H1 (cell line): ENCODE data around the gene PLXNB1. TPM values are rescaled to one million over a fixed set of nuclear protein-coding genes. Genes with fewer than 3 reads are reported as not detected.

Experiments
- CTCF ChIA-PET: fragments of 300-600 bp; sonication (Branson Sonifier 250); formaldehyde crosslinking; loops from one replicate; lab custom pipeline; 2021; ENCODE audit not compliant: partially characterized antibody; lab: Charles Lee
- POLR2A ChIA-PET: fragments of 300-600 bp; sonication (Branson Sonifier 250); formaldehyde crosslinking; loops from one replicate; lab custom pipeline; 2021; ENCODE audit warnings: inconsistent platforms; ENCODE audit not compliant: partially characterized antibody; lab: Charles Lee
- DNase-seq, 2 experiments: peaks; one replicate each; pipeline versions ENCODE4 v3.0.0 to v3.0.0-alpha.2; 2010 to 2022; ENCODE audit warnings: low spot score in 2 of 2, low read depth in 1 of 2, mixed read lengths in 1 of 2
- FAIRE-seq: peaks from 2 replicates; lab custom pipeline; 2011; peaks lifted over from hg19 to GRCh38; lab: Jason Lieb, UNC
- H2AFZ ChIP-seq: 2 replicates; pipeline ENCODE4 v1.8.1; 2012; ENCODE audit warnings: low read length, inconsistent platforms
- H2AK5ac ChIP-seq: 2 replicates; pipeline ENCODE4 v1.6.1; 2013; ENCODE audit warnings: low read depth, low read length
- H2BK120ac ChIP-seq: replicated peaks from 2 replicates; pipeline ENCODE3; 2013; ENCODE audit warnings: low read depth, low read length, inconsistent platforms
- H2BK12ac ChIP-seq: 2 replicates; pipeline ENCODE4 v1.6.1; 2013; ENCODE audit warnings: low read depth, low read length
- H2BK15ac ChIP-seq: 2 replicates; pipeline ENCODE4 v1.6.1; 2013; ENCODE audit warnings: low read length
- H2BK20ac ChIP-seq: 2 replicates; pipeline ENCODE4 v1.6.1; 2013; ENCODE audit warnings: low read length
- H2BK5ac ChIP-seq: 2 replicates; pipeline ENCODE4 v1.6.1; 2013; ENCODE audit warnings: low read depth, low read length
- H3K14ac ChIP-seq: 2 replicates; pipeline ENCODE4 v1.6.1; 2013; ENCODE audit warnings: inconsistent platforms; ENCODE audit not compliant: insufficient read length
- H3K18ac ChIP-seq: 2 replicates; pipeline ENCODE4 v1.6.1; 2013; ENCODE audit warnings: low read length; ENCODE audit errors: extremely low read depth
- H3K23ac ChIP-seq: 2 replicates; pipeline ENCODE4 v1.6.1; 2013; ENCODE audit warnings: inconsistent platforms; ENCODE audit not compliant: insufficient read length
- H3K23me2 ChIP-seq: 2 replicates; pipeline ENCODE4 v1.6.1; 2013; ENCODE audit warnings: low read depth, low read length
- H3K27ac ChIP-seq: 2 replicates; pipeline ENCODE4 v1.6.1; 2011; ENCODE audit warnings: low read depth, low read length, inconsistent platforms
- H3K27me3 ChIP-seq, 4 experiments: replicated peaks in 1 of 4; 1 replicate in 1 of 4; 2 replicates in 3 of 4; pipeline versions ENCODE4 v1.6.1 to v1.8.1; 2011 to 2013; ENCODE audit warnings: low read length in 3 of 4, mild to moderate bottlenecking in 3 of 4, inconsistent platforms in 2 of 4, mixed read lengths in 2 of 4, moderate library complexity in 1 of 4; ENCODE audit not compliant: control insufficient read depth in 3 of 4, insufficient read depth in 3 of 4; ENCODE audit errors: extremely low read depth in 1 of 4
- H3K36me3 ChIP-seq, 4 experiments: 2 replicates each; pipeline versions ENCODE4 v1.6.1 to v1.8.1; 2011 to 2013; ENCODE audit warnings: mild to moderate bottlenecking in 4 of 4, low read length in 3 of 4, moderate library complexity in 2 of 4, control low read depth in 1 of 4, inconsistent platforms in 1 of 4; ENCODE audit not compliant: insufficient read depth in 4 of 4, control insufficient read depth in 2 of 4
- H3K4ac ChIP-seq: replicated peaks from 2 replicates; pipeline ENCODE3; 2013; ENCODE audit warnings: low read length, low read depth, mixed read lengths, inconsistent platforms; ENCODE audit not compliant: insufficient read length
- H3K4me1 ChIP-seq, 4 experiments: replicated peaks in 1 of 4; 1 replicate in 1 of 4; 2 replicates in 3 of 4; pipeline versions ENCODE4 v1.6.1 to v1.8.1; 2011 to 2013; ENCODE audit warnings: low read length in 3 of 4, inconsistent platforms in 2 of 4, mixed read lengths in 1 of 4; ENCODE audit not compliant: insufficient read depth in 4 of 4, control insufficient read depth in 3 of 4
- H3K4me2 ChIP-seq, 2 experiments: 2 replicates each; pipeline versions ENCODE4 v1.6.1 to v1.8.1; 2011 to 2013; ENCODE audit warnings: low read depth in 2 of 2, low read length in 2 of 2, control low read depth in 1 of 2, inconsistent platforms in 1 of 2, mild to moderate bottlenecking in 1 of 2; ENCODE audit not compliant: insufficient read depth in 1 of 2
- H3K4me3 ChIP-seq, 4 experiments: fragments of 200-600, 300-600 bp in 1 of 4; sonication (generic), shearing (Covaris generic), sonication (Bioruptor Twin) in 1 of 4; 2 replicates each; pipeline versions ENCODE4 v1.5.1 to v1.8.1; 2011 to 2016; ENCODE audit warnings: low read length in 4 of 4, low read depth in 3 of 4, control low read depth in 2 of 4, inconsistent platforms in 2 of 4, mild to moderate bottlenecking in 2 of 4, mixed read lengths in 1 of 4, moderate library complexity in 1 of 4; ENCODE audit not compliant: insufficient read depth in 2 of 4; ENCODE audit errors: extremely low read depth in 1 of 4
- H3K56ac ChIP-seq: replicated peaks from 2 replicates; pipeline ENCODE3; 2013; ENCODE audit warnings: low read depth, mild to moderate bottlenecking, mixed read lengths, low read length, inconsistent platforms; ENCODE audit not compliant: insufficient read length
- H3K79me1 ChIP-seq: 2 replicates; pipeline ENCODE4 v1.6.1; 2013; ENCODE audit warnings: low read depth, low read length, control low read depth
- H3K79me2 ChIP-seq, 2 experiments: 2 replicates each; pipeline versions ENCODE4 v1.6.1 to v1.8.1; 2012 to 2013; ENCODE audit warnings: low read length in 2 of 2, mild to moderate bottlenecking in 2 of 2, inconsistent platforms in 1 of 2; ENCODE audit not compliant: insufficient read depth in 2 of 2, control insufficient read depth in 1 of 2
- H3K9ac ChIP-seq, 4 experiments: replicated peaks in 1 of 4; 1 replicate in 1 of 4; 2 replicates in 3 of 4; pipeline versions ENCODE4 v1.6.1 to v1.8.1; 2011 to 2013; ENCODE audit warnings: low read depth in 3 of 4, low read length in 3 of 4, control low read depth in 2 of 4, mild to moderate bottlenecking in 2 of 4, moderate library complexity in 2 of 4, inconsistent platforms in 1 of 4; ENCODE audit errors: extremely low read depth in 1 of 4
- H3K9me3 ChIP-seq, 2 experiments: 2 replicates each; pipeline versions ENCODE4 v1.6.1 to v1.8.1; 2012 to 2013; ENCODE audit warnings: mild to moderate bottlenecking in 2 of 2, moderate library complexity in 2 of 2, control low read depth in 1 of 2, inconsistent platforms in 1 of 2, low read depth in 1 of 2, low read length in 1 of 2, mixed read lengths in 1 of 2; ENCODE audit not compliant: insufficient read depth in 2 of 2
- H4K20me1 ChIP-seq, 2 experiments: replicated peaks in 1 of 2; 2 replicates each; pipeline versions ENCODE3 to v1.8.1; 2011 to 2013; ENCODE audit warnings: inconsistent platforms in 2 of 2, low read length in 2 of 2, mild to moderate bottlenecking in 1 of 2; ENCODE audit not compliant: insufficient read depth in 2 of 2, control insufficient read depth in 1 of 2
- H4K5ac ChIP-seq: 2 replicates; pipeline ENCODE4 v1.6.1; 2013; ENCODE audit warnings: low read length, low read depth, mixed read lengths, inconsistent platforms; ENCODE audit not compliant: insufficient read length
- H4K8ac ChIP-seq: 2 replicates; pipeline ENCODE4 v1.8.0; 2013; ENCODE audit warnings: mild to moderate bottlenecking, moderate library complexity, low read length, inconsistent platforms; ENCODE audit not compliant: insufficient read depth; ENCODE audit errors: extremely low read depth
- H4K91ac ChIP-seq: replicated peaks from 2 replicates; pipeline ENCODE3; 2013; ENCODE audit warnings: low read length, mixed read lengths, inconsistent platforms; ENCODE audit not compliant: insufficient read length
- ASH2L ChIP-seq: fragments of 200-600, 300-600 bp; sonication (generic); IDR thresholded peaks from one replicate; pipeline ENCODE4 v1.7.1; 2017; ENCODE audit warnings: low read length
- CBX5 ChIP-seq: fragments of 300-800, 300-1000 bp; sonication (generic); IDR thresholded peaks from 2 replicates; pipeline ENCODE4 v1.7.1; 2016; ENCODE audit warnings: antibody characterized with exemption, low read length, low read depth
- CEBPB ChIP-seq: IDR thresholded peaks from 2 replicates; pipeline ENCODE4 v1.6.1; 2012; ENCODE audit warnings: low read depth, low read length
- CHD1 ChIP-seq: IDR thresholded peaks from 2 replicates; pipeline ENCODE4 v1.6.1; 2012; ENCODE audit warnings: low read depth, low read length, improper control_type of control experiment
- HDAC2 ChIP-seq, 2 experiments: fragments of 300-600 bp in 1 of 2; sonication (generic) in 1 of 2; IDR thresholded peaks; 2 replicates each; pipeline ENCODE4 v1.6.1; 2011 to 2012; ENCODE audit warnings: low read depth in 2 of 2, low read length in 2 of 2, mild to moderate bottlenecking in 2 of 2, moderate library complexity in 2 of 2, borderline replicate concordance in 1 of 2, inconsistent platforms in 1 of 2
- PHF8 ChIP-seq: fragments of 200-600 bp; sonication (generic); conservative IDR thresholded peaks from 2 replicates; pipeline ENCODE4 v1.7.1; 2012; ENCODE audit warnings: low read depth, mild to moderate bottlenecking, inconsistent platforms, low read length, moderate library complexity
- POU5F1 ChIP-seq: IDR thresholded peaks from 2 replicates; pipeline ENCODE4 v1.6.1; 2011; ENCODE audit warnings: low read depth, mild to moderate bottlenecking, low read length, moderate library complexity
- SIN3A ChIP-seq, 2 experiments: IDR thresholded peaks in 1 of 2; conservative IDR thresholded peaks in 1 of 2; 2 replicates each; pipeline ENCODE4 v1.6.1; 2011 to 2012; ENCODE audit warnings: low read length in 2 of 2, improper control_type of control experiment in 1 of 2, low read depth in 1 of 2, mild to moderate bottlenecking in 1 of 2
- YY1 ChIP-seq: IDR thresholded peaks from 2 replicates; pipeline ENCODE4 v1.6.1; 2011; ENCODE audit warnings: low read depth, mild to moderate bottlenecking, low read length
- ZNF274 ChIP-seq: IDR thresholded peaks from 2 replicates; pipeline ENCODE4 v1.7.0; 2012; ENCODE audit warnings: low read length, borderline replicate concordance; ENCODE audit errors: extremely low read depth
- WGBS, 2 experiments: shearing (Covaris generic) in 1 of 2; methylation state at CpG; one replicate each; pipeline versions ENCODE4 v1.1.6 to v1.1.7; 2013 to 2015; ENCODE audit warnings: low lambda C conversion rate in 2 of 2, mixed read lengths in 2 of 2, inconsistent platforms in 1 of 2, low coverage in 1 of 2, missing lambda C conversion rate in 1 of 2; ENCODE audit not compliant: insufficient replicate concordance in 2 of 2, insufficient coverage in 1 of 2, insufficient read length in 1 of 2; ENCODE audit errors: extremely low coverage in 1 of 2, missing lambda C conversion rate in 1 of 2; 5-methylcytosine and 5-hydroxymethylcytosine counted together
- polyA plus RNA-seq, 7 experiments: library from polyadenylated mRNA; depleted of rRNA in 3 of 7; stranded (reverse) in 5 of 7; unstranded in 2 of 7; fragments of >200 nt in 5 of 7; fragments of 200-250 nt in 2 of 7; gene quantifications; 1 replicate in 5 of 7; 2 replicates in 1 of 7; 4 replicates in 1 of 7; pipeline versions ENCODE4 v1.2.1 to v1.2.3, GENCODE V29; 2011 to 2013; ENCODE audit warnings: missing spikeins in 2 of 7, mixed read lengths in 2 of 7
- total RNA-seq: library from RNA; stranded (reverse); fragmentation: NEBNext Ultra II Directional; extraction: Animal tissue kit (Norgen Biotek cat#: 25700); gene quantifications from 2 replicates; pipeline ENCODE4 v1.2.1, GENCODE V29; 2021
- TF ChIP-seq, protein P1 (sequence below): IDR thresholded peaks from 2 replicates; pipeline ENCODE4 v1.6.1; 2011; ENCODE audit warnings: low read length, improper control_type of control experiment

PLXNB1 gene
- total and polyA plus RNA-seq, 2 of the 8 experiments (the other 6 are each of a cell fraction or from before 2014, with no cell fraction given): 109 to 114 TPM

DNA sequence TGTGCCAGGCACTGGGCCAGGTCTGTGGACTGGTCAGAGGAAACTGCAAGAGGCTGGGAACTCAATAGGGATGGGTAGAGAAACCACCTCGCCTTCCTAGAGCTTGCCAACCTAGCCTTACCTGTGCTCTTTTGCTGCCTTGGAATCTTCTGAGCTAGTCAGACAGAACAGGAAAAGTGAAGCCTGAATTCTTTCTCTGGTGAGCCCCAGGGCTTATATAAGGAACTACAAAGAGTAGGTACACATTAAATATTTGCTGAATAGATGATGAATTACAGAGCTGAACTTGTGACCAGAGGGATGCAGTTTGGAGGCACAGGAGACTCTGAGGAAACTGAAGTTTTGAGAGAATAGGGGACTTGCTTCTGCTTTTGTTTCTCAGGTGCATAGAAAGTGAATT is 73.5 kb downstream of the PLXNB1 start:
- POLR2A ChIA-PET: interaction anchor here (2.3 kb wide), 1 partner anchor 11 kb away, joined by 7 read pairs; no protein-coding TSS in a partner anchor

More for the DNA sequence above, 73.5 kb downstream of the PLXNB1 start:
- Histone ChIP-seq H2BK15ac (no peak overlapping the region), H2BK12ac (no peak overlapping the region), H3K56ac (no peak overlapping the region), H3K36me3 (no peaks in the 10 kb centered on the region), H2AK5ac (no peak overlapping the region), H2AFZ (no peak overlapping the region), H4K5ac (no peak overlapping the region), H3K79me1 (no peaks in the 10 kb centered on the region), H2BK5ac (no peak overlapping the region), H3K23me2 (no peaks in the 10 kb centered on the region), H3K4ac (no peak overlapping the region), H3K27ac (no peak overlapping the region), H3K9me3 (0 out of 4 replicates have a peak, but pooled peaks cover 0 to 2% of the 10 kb centered on the region in 2 experiments), H4K20me1 (no peaks in the 10 kb centered on the region), H3K27me3 (peaks cover 0 to 2% (median 0%) of the 10 kb centered on the region in 4 experiments; a peak in 1 of 7 replicates), H3K4me3 (no peak overlapping the region), H3K18ac (no peak overlapping the region), H4K91ac (no peak overlapping the region), H4K8ac (no peak overlapping the region), H3K23ac (no peak overlapping the region), H3K14ac (no peak overlapping the region), H3K4me1 (no peaks in the 10 kb centered on the region), H3K79me2 (no peaks in the 10 kb centered on the region), H2BK120ac (no peak overlapping the region), H2BK20ac (no peak overlapping the region), H3K4me2 (no peak overlapping the region), H3K9ac (no peak overlapping the region)
- no peak for TF ChIP-seq HDAC2 (IDR thresholded peaks at IDR 0.05; ENCODE audit: borderline replicate concordance in 1 of 2, low read depth in 2 of 2, low read length in 2 of 2)
- no peak for TF ChIP-seq CEBPB
- TF ChIP-seq CHD1: no peak
- no peak for TF ChIP-seq YY1
- TF ChIP-seq, protein P1, sequence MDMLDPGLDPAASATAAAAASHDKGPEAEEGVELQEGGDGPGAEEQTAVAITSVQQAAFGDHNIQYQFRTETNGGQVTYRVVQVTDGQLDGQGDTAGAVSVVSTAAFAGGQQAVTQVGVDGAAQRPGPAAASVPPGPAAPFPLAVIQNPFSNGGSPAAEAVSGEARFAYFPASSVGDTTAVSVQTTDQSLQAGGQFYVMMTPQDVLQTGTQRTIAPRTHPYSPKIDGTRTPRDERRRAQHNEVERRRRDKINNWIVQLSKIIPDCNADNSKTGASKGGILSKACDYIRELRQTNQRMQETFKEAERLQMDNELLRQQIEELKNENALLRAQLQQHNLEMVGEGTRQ: no peak
- TF ChIP-seq POU5F1: no peak
- no peak for TF ChIP-seq PHF8
- TF ChIP-seq ASH2L: no peak
- no peak for TF ChIP-seq ZNF274
- TF ChIP-seq CBX5: no peak
- TF ChIP-seq SIN3A (conservative IDR thresholded peaks at IDR 0.05 in 1 of 2, IDR thresholded peaks at IDR 0.05 in 1 of 2; ENCODE audit: low read depth in 1 of 2, low read length in 2 of 2): no peak
- FAIRE-seq: no peak
- 81% methylated on average over 1 of the region's 1 CpG; no CpG with 5 or more reads in 1 of the 2 experiments for WGBS, 2 experiments
- CTCF ChIA-PET: interaction anchor here (0.9 kb wide), 1 partner anchor 384 kb away, joined by 3 read pairs; no protein-coding TSS in a partner anchor
- no peak for DNase-seq
